Adrenal gland (tissue), 12 donors: ENCODE data around the gene DSTYK. TPM values are rescaled to one million over a fixed set of nuclear protein-coding genes. Genes with fewer than 3 reads are reported as not detected.

Experiments used
- DNase-seq, 7 donors: peaks; one replicate each; pipeline ENCODE4 v3.0.0-alpha.2; 2019 to 2020
- H3K27ac ChIP-seq, 5 donors: fragments of 200-600 bp; sonication (generic) in 4 of 5; 1 replicate in 3 of 5; 2 replicates in 2 of 5; pipeline versions ENCODE4 v1.5.1 to v1.8.0; 2016 to 2020; ENCODE audit warnings: mild to moderate bottlenecking in 1 of 5
- H3K27me3 ChIP-seq: fragments of 200-600 bp; 2 replicates; pipeline ENCODE4 v1.8.0; 2021
- H3K36me3 ChIP-seq, 2 donors: fragments of 200-600 bp; replicated peaks in 1 of 2; 1 replicate in 1 of 2; 2 replicates in 1 of 2; pipeline versions ENCODE4 v1.5.1 to v1.8.0; 2018 to 2022
- H3K4me1 ChIP-seq, 2 donors: fragments of 200-600 bp; replicated peaks in 1 of 2; 1 replicate in 1 of 2; 2 replicates in 1 of 2; pipeline versions ENCODE4 v1.5.1 to v1.8.0; 2018 to 2021
- H3K4me3 ChIP-seq, 4 donors: fragments of 200-600 bp; sonication (generic) in 3 of 4; one replicate each; pipeline ENCODE4 v1.5.1; 2016 to 2018
- H3K9me3 ChIP-seq, 3 donors: fragments of 200-600 bp; sonication (generic) in 1 of 3; replicated peaks in 1 of 3; 1 replicate in 2 of 3; 2 replicates in 1 of 3; pipeline versions ENCODE4 v1.5.1 to v1.8.0; 2016 to 2021
- POLR2A ChIP-seq, 2 donors: fragments of 450-650 bp; IDR thresholded peaks; one replicate each; pipeline ENCODE4 v1.6.1; 2017; ENCODE audit warnings: antibody characterized with exemption in 2 of 2, mild to moderate bottlenecking in 2 of 2, moderate library complexity in 1 of 2
- WGBS, 4 donors: extraction: QIAGEN DNeasy Blood & Tissue Kit in 2 of 4; methylation state at CpG; one replicate each; pipeline versions ENCODE4 v1.1.5 to v1.1.7; 2013 to 2017; 5-methylcytosine and 5-hydroxymethylcytosine counted together
- intact Hi-C, 2 donors: fragments of 100-400 bp; cut with DNase I; formaldehyde crosslinking; loops; one replicate each; pipeline versions ENCODE4 v1.14.1 to v1.15.0; 2022 to 2023
- polyA plus RNA-seq, 3 donors: library from polyadenylated mRNA; stranded (reverse); fragments of 200-250 nt in 2 of 3; fragments of 350-450 nt in 1 of 3; fragmentation: Illumina TruSeq in 1 of 3; extraction: RNeasy Lipid Tissue Mini Kit (QIAGEN cat#74804) in 1 of 3; gene quantifications; one replicate each; pipeline ENCODE4 v1.2.3, GENCODE V29; 2013 to 2014
- total RNA-seq, 9 donors: library from RNA; depleted of rRNA in 4 of 9; stranded (reverse); fragments of >200 nt in 4 of 9; fragments of 120-200 nt in 1 of 9; fragmentation: NEBNext Ultra II Directional in 1 of 9; extraction: Animal tissue kit (Norgen Biotek cat#: 25700) in 1 of 9; gene quantifications; one replicate each; pipeline versions ENCODE4 v1.1.0 to v1.2.4, GENCODE V29; 2013 to 2023
- TF ChIP-seq, protein P1 (sequence below), 6 experiments: fragments of 450-650 bp in 4 of 6; fragments of 200-600 bp in 2 of 6; sonication (generic) in 1 of 6; IDR thresholded peaks; 1 replicate in 5 of 6; 2 replicates in 1 of 6; pipeline versions ENCODE4 v1.5.1 to v1.8.0; 2016 to 2021; ENCODE audit warnings: antibody characterized with exemption in 6 of 6, mild to moderate bottlenecking in 2 of 6, moderate library complexity in 1 of 6
- donor health status: healthy with polysubstance abuse.
- donor health status: Bipolar disorder and iron deficiency.
- donor health status: DM: yes; HTN: yes; CAD: no.
- donor health status: DM: no; HTN: no; CAD: no.
- donor health status: DM: no; HTN: no; CAD: no.
- donor health status: DM: yes; HTN: yes; CAD: no.

Gene DSTYK
- total and polyA plus RNA-seq, 12 donors: 4.4 to 22.9 (median 16.1) TPM

DNA sequence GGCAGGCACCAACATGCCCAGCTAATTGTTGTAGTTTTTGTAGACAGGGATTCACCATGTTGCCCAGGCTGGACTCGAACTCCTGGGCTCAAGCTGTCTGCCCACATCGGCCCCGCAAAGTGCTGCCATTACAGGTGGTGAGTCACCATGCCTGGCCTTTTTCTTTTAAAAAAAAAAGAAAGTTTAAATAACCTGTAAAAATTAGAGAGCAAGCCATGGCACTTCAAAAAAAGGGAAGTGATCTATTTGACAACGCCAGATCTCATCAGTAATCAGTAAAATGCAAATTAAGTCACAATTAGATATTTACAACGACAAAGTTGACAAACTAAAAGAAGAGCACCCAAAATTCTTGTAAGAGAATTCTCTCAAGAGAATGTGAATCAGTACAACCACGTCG, 86.8 kb downstream of the DSTYK start:
- H3K27ac ChIP-seq: no peak overlapping the region
- H3K9me3 ChIP-seq: no peaks in the 10 kb centered on the region
- no peak for TF ChIP-seq POLR2A (IDR thresholded peaks at IDR 0.05)
- TF ChIP-seq, protein P1, sequence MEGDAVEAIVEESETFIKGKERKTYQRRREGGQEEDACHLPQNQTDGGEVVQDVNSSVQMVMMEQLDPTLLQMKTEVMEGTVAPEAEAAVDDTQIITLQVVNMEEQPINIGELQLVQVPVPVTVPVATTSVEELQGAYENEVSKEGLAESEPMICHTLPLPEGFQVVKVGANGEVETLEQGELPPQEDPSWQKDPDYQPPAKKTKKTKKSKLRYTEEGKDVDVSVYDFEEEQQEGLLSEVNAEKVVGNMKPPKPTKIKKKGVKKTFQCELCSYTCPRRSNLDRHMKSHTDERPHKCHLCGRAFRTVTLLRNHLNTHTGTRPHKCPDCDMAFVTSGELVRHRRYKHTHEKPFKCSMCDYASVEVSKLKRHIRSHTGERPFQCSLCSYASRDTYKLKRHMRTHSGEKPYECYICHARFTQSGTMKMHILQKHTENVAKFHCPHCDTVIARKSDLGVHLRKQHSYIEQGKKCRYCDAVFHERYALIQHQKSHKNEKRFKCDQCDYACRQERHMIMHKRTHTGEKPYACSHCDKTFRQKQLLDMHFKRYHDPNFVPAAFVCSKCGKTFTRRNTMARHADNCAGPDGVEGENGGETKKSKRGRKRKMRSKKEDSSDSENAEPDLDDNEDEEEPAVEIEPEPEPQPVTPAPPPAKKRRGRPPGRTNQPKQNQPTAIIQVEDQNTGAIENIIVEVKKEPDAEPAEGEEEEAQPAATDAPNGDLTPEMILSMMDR (IDR thresholded peaks at IDR 0.05): no peak
- no peaks in the 10 kb centered on the region for H3K36me3 ChIP-seq
- H3K27me3 ChIP-seq: no peaks in the 10 kb centered on the region
- 65 to 81% (median 73%) methylated on average over 7 of the region's 7 CpGs for WGBS, 4 donors
- DNase-seq: no peak
- intact Hi-C loops: loop anchor here in 1 of 2 donors (5.0 kb wide), 1 partner anchor 133 kb away; no protein-coding TSS in a partner anchor
- peaks cover 12 to 23% of the 10 kb centered on the region in 2 donors for H3K4me1 ChIP-seq
- no peak overlapping the region for H3K4me3 ChIP-seq

DNA sequence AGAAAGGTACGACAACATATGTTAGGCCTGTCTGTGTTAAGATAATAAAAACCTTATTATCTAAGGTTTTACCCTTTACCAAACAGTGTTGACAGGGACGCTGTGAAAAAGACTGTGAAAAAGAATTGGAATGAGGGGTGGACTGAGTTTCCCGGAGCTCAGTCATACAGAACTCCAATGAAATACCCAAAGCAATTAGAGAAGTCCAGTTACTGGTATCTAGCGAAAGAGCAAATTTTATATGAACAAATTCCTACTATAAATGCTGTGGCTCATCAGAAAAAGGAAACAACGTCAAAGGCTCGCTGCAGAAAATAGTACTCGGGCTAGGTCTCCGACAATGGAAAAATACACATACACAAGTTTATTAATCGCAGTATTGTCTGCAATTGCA, 89.0 kb downstream of the DSTYK start:
- no peaks in the 10 kb centered on the region for H3K9me3 ChIP-seq
- H3K4me3 ChIP-seq: peak overlapping the region in 3 of 4 donors; percentile 13 to 93 (median 89)
- intact Hi-C loops: no loop called here
- H3K27ac ChIP-seq: peak overlapping the region; percentile 86 to 99 (median 95)
- WGBS, 4 donors: 10 to 14% (median 11%) methylated on average over 9 of the region's 9 CpGs
- no peaks in the 10 kb centered on the region for H3K27me3 ChIP-seq
- DNase-seq: no peak
- peaks cover 0 to 9% of the 10 kb centered on the region in 2 donors for H3K36me3 ChIP-seq
- TF ChIP-seq, protein P1 (IDR thresholded peaks at IDR 0.05): no peak
- no peak for TF ChIP-seq POLR2A (IDR thresholded peaks at IDR 0.05)
- peaks cover 12 to 31% of the 10 kb centered on the region in 2 donors for H3K4me1 ChIP-seq

DNA sequence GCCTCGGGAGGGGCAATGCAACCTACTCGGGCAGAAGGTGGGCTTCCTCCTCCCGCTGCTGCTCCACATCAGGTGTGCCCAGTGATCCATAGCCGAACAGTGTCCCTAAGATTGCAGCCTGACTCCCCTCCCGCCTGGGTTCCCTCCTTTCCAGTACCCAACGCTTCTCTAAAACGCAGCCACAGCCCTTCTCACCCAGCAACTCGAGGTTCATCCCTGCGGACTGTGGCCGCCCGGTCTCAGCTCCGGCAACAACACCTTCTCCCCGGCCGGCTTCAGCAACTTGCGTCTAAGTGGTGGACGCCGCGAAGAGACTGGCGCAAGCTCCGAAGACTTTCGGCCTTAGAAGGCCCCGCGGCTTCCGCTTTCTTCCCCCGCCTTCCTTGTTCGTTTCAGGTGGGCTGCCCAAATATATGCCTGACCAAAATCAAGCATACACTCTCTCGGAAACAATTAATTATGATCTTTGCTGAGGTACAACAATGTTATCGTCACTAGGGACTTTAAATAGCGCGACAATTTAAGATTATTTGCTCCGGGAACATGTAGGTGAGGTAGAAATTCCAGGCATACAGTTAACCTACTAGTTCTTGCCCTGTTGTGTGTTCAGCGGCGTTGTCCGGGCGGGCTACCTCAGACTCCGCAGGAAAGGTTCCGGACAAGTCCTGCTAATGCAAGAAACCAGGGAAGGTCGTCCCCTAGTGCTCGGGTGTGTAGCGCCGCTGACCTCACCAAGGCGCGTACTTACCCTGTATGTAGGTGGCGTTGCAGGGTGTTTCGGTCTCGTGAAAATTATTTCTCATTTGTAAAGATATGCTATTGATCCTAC, 89.6 kb downstream of the DSTYK start, which contains the start of gene RBBP5:
Gene RBBP5, minus strand, starts transcription at position 319 of the 829 bp plus-strand sequence. Its CDS starts 105 bp downstream, at position 214.
- TF ChIP-seq, protein P1 (IDR thresholded peaks at IDR 0.05): peak; percentile 54 to 75 (median 67)
- peak; percentile 52 to 87 for TF ChIP-seq POLR2A (IDR thresholded peaks at IDR 0.05)
- WGBS, 4 donors: 0 to 1% (median 1%) methylated on average over 33 to 46 of the region's 46 CpGs
- Histone ChIP-seq H3K4me1 (peaks cover 12 to 31% of the 10 kb centered on the region in 2 donors), H3K36me3 (peaks cover 0 to 10% of the 10 kb centered on the region in 2 donors), H3K27ac (peak within 1 kb of the TSS; percentile 86 to 99 (median 95)), H3K9me3 (no peaks in the 10 kb centered on the region), H3K27me3 (no peaks in the 10 kb centered on the region), H3K4me3 (peak within 1 kb of the TSS; percentile 67 to 98 (median 91))
- DNase-seq: peak; percentile 96 to 99 (median 97)
- intact Hi-C loops: no loop called here

DNA sequence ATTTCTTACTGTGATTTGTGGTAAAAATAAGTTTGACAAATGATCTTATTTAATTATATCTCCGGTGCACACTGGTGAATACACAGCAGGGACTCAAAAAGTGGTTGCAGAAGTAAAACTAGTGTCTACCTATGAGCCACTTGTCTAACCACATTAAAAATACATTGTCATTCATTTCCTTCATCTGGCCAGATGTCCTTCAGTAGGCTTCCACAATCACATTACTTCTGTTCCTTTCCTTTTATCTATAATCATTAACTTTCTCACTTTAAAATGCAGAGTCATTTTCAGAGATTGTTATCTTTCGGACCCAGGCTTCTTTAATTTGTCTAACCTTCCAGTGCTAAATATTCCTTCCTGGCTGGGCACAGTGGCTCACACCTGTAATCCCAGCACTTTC, 92.8 kb downstream of the DSTYK start:
- intact Hi-C loops: no loop called here
- TF ChIP-seq, protein P1 (IDR thresholded peaks at IDR 0.05): no peak
- TF ChIP-seq POLR2A (IDR thresholded peaks at IDR 0.05): no peak
- Histone ChIP-seq H3K9me3 (no peaks in the 10 kb centered on the region), H3K4me1 (peaks cover 12 to 31% of the 10 kb centered on the region in 2 donors), H3K27me3 (no peaks in the 10 kb centered on the region), H3K4me3 (no peak overlapping the region), H3K27ac (no peak overlapping the region), H3K36me3 (peaks cover 0 to 25% of the 10 kb centered on the region in 2 donors)
- 61 to 78% (median 68%) methylated on average over 2 of the region's 2 CpGs for whole genome bisulfite sequencing, 4 donors
- DNase-seq: no peak
